Mononuclear cell (primary cell): ENCODE data around the gene SETD1B. TPM values are rescaled to one million over a fixed set of nuclear protein-coding genes. Genes with fewer than 3 reads are reported as not detected.

Source experiments
- H3K27me3 ChIP-seq: 2 replicates; pipeline ENCODE4 v1.6.0; 2011; ENCODE audit warnings: low read length, control low read depth; ENCODE audit not compliant: insufficient read depth
- H3K4me1 ChIP-seq: 2 replicates; pipeline ENCODE4 v1.5.1; 2011; ENCODE audit warnings: mild to moderate bottlenecking, low read length, control low read depth; ENCODE audit not compliant: insufficient read depth
- H3K4me3 ChIP-seq: 2 replicates; pipeline ENCODE4 v1.5.1; 2011; ENCODE audit warnings: mild to moderate bottlenecking, low read length, moderate library complexity
- H3K9me3 ChIP-seq: 2 replicates; pipeline ENCODE4 v1.5.1; 2011; ENCODE audit warnings: low read depth, mild to moderate bottlenecking, control low read depth, low read length
- total RNA-seq: library from RNA; depleted of rRNA; stranded (reverse); fragments of >200 nt; gene quantifications from one replicate; pipeline ENCODE4 v1.2.3, GENCODE V29; 2012

Gene SETD1B
- total RNA-seq, 1 donor: 28.4 TPM

DNA sequence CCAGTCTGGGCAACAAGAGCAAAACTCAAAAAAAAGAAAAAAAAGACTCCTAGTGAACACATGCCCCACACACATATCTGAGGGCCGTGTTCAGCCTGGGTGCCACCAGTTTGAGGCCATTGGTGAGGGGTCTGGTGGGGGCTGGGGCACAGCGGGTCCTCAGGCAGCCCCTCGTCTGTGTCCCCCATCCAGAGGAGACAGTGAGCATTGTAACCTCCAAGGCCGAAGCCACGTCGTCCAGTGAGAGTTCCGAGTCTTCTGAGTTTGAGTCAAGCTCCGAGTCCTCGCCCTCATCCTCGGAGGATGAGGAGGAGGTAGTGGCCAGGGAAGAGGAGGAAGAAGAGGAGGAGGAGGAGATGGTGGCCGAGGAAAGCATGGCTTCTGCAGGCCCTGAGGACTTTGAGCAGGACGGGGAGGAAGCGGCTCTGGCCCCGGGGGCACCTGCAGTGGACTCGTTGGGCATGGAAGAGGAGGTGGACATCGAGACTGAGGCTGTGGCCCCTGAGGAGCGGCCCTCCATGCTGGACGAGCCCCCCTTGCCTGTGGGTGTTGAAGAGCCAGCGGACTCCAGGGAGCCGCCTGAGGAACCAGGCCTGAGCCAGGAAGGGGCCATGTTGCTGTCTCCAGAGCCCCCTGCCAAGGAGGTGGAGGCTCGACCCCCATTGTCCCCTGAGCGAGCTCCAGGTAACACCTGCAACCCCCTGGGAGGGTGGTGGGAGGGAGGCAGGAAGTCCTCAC, 15.6 kb downstream of the SETD1B start:
- H3K9me3 ChIP-seq: no peaks in the 10 kb centered on the region
- no peaks in the 10 kb centered on the region for H3K4me1 ChIP-seq
- H3K4me3 ChIP-seq: no peak overlapping the region
- H3K27me3 ChIP-seq: no peaks in the 10 kb centered on the region

GRCh38 chr12:121820056-121820455, 16.2 kb downstream of the SETD1B start:
- H3K4me3 ChIP-seq: no peak overlapping the region
- H3K4me1 ChIP-seq: no peaks in the 10 kb centered on the region
- H3K27me3 ChIP-seq: no peaks in the 10 kb centered on the region
- H3K9me3 ChIP-seq: no peaks in the 10 kb centered on the region

DNA sequence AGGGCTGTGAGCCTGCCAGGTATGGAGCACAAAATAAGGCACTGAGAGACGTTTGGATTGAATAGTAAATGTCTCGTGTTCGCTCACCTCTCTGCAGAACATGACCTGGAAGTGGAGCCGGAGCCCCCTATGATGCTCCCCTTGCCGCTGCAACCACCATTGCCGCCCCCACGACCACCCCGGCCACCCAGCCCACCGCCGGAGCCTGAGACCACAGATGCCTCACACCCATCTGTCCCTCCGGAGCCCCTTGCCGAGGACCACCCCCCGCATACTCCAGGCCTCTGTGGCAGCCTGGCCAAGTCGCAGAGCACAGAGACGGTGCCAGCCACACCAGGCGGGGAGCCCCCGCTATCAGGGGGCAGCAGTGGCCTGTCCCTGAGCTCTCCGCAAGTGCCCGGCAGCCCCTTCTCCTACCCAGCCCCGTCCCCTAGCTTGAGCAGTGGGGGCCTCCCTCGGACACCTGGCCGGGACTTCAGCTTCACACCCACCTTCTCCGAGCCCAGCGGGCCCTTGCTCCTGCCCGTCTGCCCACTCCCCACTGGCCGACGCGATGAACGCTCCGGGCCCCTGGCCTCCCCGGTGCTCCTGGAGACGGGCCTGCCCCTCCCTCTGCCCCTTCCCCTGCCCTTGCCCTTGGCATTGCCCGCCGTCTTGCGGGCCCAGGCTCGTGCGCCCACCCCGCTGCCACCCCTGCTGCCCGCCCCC, 18.7 kb downstream of the SETD1B start:
- H3K4me3 ChIP-seq: no peak overlapping the region
- H3K4me1 ChIP-seq: no peaks in the 10 kb centered on the region
- H3K27me3 ChIP-seq: no peaks in the 10 kb centered on the region
- no peaks in the 10 kb centered on the region for H3K9me3 ChIP-seq

DNA sequence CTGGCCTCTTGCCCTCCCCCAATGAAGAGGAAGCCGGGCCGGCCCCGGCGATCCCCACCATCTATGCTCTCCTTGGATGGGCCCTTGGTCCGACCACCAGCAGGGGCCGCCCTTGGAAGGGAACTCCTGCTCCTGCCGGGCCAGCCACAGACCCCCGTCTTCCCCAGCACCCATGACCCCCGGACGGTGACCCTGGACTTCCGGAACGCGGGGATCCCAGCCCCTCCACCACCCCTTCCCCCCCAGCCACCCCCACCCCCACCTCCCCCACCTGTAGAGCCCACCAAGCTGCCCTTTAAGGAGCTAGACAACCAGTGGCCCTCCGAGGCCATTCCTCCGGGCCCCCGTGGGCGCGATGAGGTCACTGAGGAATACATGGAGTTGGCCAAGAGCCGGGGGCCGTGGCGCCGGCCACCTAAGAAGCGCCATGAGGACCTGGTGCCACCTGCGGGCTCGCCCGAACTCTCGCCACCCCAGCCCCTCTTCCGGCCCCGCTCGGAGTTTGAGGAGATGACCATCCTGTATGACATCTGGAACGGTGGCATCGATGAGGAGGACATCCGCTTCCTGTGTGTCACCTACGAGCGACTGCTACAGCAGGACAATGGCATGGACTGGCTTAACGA, 19.4 kb downstream of the SETD1B start:
- H3K9me3 ChIP-seq: no peaks in the 10 kb centered on the region

GRCh38 chr12:121823727-121824115, 19.9 kb downstream of the SETD1B start:
- no peak overlapping the region for H3K4me3 ChIP-seq
- no peaks in the 10 kb centered on the region for H3K27me3 ChIP-seq
- no peaks in the 10 kb centered on the region for H3K4me1 ChIP-seq
- no peaks in the 10 kb centered on the region for H3K9me3 ChIP-seq

More for the DNA sequence above, 19.4 kb downstream of the SETD1B start:
- H3K4me3 ChIP-seq: no peak overlapping the region
- no peaks in the 10 kb centered on the region for H3K27me3 ChIP-seq
- H3K4me1 ChIP-seq: no peaks in the 10 kb centered on the region

DNA sequence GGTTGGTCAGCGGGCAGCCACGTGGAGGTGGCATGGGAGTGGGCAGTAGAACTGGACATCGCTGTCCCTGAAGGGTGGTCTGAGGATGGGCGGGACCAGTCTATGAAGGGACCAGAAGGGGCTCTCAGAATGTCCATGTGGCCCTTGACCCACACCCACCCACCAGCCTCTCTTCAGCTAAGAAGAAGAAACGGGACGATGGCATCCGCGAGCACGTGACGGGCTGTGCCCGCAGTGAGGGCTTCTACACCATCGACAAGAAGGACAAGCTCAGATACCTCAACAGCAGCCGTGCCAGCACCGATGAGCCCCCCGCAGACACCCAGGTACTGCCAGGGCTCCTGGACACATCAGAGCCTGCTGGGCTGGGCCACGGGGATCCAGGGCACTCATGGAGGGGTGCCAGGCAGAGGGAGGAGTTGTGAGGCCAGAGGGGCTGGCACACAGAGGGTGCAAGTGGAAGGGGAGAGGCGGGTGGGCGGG, 21.3 kb downstream of the SETD1B start:
- no peak overlapping the region for H3K4me3 ChIP-seq

DNA sequence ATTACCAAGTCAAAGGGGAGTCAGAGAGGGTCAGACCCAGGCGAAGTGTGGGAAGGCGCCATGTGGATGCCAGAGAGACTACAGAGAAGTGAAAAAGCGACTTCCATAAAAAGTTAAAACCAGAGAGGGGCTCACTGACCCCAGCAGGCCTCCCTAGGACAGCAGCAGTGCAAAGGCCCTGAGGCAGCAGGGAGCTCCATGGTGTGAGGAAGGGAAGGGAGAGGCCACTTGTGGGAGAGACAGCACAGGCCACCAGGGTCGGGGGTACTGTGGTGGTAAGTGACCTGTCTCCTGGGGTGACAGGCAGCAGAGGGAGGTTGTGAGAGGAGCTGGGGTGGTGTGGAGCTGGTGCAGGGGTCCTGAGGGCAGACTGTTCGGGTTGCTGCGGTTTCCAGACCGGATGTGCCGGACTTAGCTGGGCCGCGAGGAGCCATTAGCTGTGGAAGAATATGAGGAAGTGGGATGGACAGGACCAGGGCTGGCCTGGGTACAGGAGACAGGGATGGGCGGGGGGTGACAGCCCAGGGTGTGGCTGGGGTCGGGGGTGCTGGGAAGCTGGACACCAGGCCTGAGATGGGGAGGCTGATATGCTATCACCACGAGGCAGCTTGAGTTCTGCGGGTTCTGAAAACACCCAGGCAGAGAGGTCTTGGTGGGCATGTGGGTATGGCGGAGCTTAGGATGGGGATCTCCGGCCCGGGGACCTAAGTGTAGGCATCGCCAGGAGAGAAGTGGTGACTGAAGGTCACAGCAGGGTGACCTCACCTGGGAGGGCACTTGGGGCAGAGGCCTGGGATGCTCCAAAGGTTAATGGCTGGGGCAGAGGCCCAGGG, 22.7 kb downstream of the SETD1B start:
- no peaks in the 10 kb centered on the region for H3K4me1 ChIP-seq
- H3K4me3 ChIP-seq: no peak overlapping the region
- no peaks in the 10 kb centered on the region for H3K27me3 ChIP-seq
- no peaks in the 10 kb centered on the region for H3K9me3 ChIP-seq

More for the DNA sequence above, 21.3 kb downstream of the SETD1B start:
- Histone ChIP-seq H3K4me1 (no peaks in the 10 kb centered on the region), H3K27me3 (no peaks in the 10 kb centered on the region), H3K9me3 (no peaks in the 10 kb centered on the region)

GRCh38 chr12:121827351-121828099, 23.7 kb downstream of the SETD1B start:
- Histone ChIP-seq H3K4me3 (no peak overlapping the region), H3K4me1 (peaks cover 5% of the 10 kb centered on the region), H3K9me3 (no peaks in the 10 kb centered on the region), H3K27me3 (no peaks in the 10 kb centered on the region)

DNA sequence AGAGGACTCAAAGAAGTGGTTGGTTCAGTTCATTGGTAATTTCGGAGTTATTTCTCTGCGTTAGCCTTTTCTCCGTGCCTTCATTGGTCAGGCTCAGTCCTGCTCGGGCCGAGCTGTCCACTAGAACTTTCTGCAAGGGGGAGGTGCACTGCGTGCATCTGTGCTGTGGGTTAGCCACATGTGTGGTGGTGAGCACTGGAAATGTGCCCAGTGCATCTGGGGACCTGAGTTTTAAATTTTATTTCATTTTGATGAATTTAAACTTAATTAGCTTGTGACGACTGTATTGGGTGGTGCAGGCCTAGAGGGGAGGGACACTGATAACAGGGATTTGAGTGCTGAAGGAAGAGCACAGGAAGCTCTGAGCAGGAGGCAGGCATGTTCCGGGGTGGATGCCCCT, 24.5 kb downstream of the SETD1B start:
- no peak overlapping the region for H3K4me3 ChIP-seq
- peaks cover 5% of the 10 kb centered on the region for H3K4me1 ChIP-seq
- no peaks in the 10 kb centered on the region for H3K27me3 ChIP-seq

DNA sequence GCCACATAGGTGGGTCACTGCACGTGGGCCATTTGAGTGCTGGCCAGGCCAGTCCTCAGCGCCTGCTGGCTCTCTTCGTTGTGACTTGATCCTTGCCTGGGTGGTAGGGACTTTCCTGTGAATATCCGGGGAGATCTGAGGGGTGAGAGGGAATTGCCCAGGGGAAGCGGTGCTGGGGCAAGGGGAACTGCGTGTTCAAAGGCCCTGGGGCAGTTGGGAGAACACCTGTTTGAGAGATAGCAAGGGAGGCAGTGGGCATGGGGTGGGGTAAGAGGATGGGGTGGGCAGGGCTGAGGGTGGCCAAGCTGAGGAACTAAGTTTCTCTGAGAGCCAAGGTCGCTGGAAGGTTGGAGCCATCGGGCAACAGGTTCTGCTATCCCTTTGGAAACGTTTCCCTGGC, 25.0 kb downstream of the SETD1B start:
- Histone ChIP-seq H3K4me3 (no peak overlapping the region), H3K27me3 (no peaks in the 10 kb centered on the region), H3K4me1 (peaks cover 5% of the 10 kb centered on the region), H3K9me3 (no peaks in the 10 kb centered on the region)

More for the DNA sequence above, 24.5 kb downstream of the SETD1B start:
- H3K9me3 ChIP-seq: no peaks in the 10 kb centered on the region

GRCh38 chr12:121829250-121829918, 25.6 kb downstream of the SETD1B start:
- H3K4me3 ChIP-seq: no peak overlapping the region
- peaks cover 5% of the 10 kb centered on the region for H3K4me1 ChIP-seq
- no peaks in the 10 kb centered on the region for H3K27me3 ChIP-seq
- H3K9me3 ChIP-seq: no peaks in the 10 kb centered on the region

DNA sequence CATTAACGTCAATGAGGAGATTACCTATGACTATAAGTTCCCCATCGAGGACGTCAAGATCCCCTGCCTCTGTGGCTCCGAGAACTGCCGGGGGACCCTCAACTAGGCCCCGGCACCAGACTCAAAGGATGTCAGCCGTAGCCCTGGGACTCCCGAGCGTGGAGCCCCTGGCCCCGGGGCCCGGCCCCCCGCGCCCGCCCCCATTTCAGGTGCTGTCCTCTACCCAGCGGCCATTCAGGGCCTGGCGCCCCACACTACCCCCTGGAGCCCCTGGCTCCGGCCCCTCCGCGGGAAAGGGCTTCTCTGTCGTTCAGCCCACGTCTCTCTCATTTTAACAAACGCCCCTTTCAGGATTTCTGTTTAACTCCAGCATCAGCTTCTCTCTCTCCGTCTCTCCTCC, 26.3 kb downstream of the SETD1B start:
- Histone ChIP-seq H3K27me3 (no peaks in the 10 kb centered on the region), H3K4me3 (no peak overlapping the region), H3K9me3 (no peaks in the 10 kb centered on the region), H3K4me1 (peaks cover 11% of the 10 kb centered on the region)

DNA sequence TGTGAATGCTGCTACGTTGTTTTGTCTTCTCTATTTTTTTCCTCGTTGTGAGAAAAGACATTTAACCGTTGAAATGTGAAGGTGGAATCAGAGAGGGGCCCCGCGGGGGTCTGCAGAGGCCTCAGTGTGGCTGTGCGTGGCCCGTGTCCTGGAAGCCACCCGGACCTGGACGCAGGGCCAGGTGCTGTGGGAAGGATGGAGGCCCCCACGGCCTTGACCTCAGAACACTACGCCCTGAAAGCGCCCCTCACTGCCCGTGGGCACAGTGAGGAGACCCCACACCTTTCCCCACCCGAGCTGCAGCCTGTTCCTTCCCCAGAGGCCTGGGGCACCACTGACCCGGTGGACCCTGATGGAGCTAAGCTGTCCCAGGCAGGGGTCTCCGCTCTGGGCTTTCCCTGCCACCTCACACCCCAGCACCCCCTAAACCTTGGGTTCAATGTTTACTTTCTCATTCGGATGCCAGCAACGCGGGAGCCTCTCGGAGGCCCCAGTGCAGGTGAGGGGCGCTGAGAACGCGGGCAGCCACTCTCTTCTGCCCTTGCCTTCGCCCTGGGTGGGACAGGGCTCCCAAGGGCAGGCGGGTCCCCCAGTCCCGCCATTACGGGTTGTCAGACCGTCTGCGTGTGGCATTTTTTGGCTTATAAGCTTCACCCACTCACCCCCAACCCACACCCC, 26.9 kb downstream of the SETD1B start:
- no peaks in the 10 kb centered on the region for H3K9me3 ChIP-seq
- H3K4me3 ChIP-seq: no peak overlapping the region
- H3K4me1 ChIP-seq: peaks cover 17% of the 10 kb centered on the region

More for the DNA sequence above, 26.9 kb downstream of the SETD1B start:
- H3K27me3 ChIP-seq: no peaks in the 10 kb centered on the region
